HG03039 (cell line): Measurements from ENCODE around the gene DZIP3.
"Not testable (repeated sequence)": the region's sequence is repeated elsewhere in the genome, so short reads cannot be mapped to it uniquely, and the experiment has no call there.

Experiments used
- ATAC-seq: cut with Tn5 transposase; IDR thresholded peaks from one replicate; pipeline ENCODE4 v1.9.1; 2021; ENCODE audit warnings: mild to moderate bottlenecking, moderate library complexity; ENCODE audit not compliant: unreplicated experiment

DZIP3 gene

DNA sequence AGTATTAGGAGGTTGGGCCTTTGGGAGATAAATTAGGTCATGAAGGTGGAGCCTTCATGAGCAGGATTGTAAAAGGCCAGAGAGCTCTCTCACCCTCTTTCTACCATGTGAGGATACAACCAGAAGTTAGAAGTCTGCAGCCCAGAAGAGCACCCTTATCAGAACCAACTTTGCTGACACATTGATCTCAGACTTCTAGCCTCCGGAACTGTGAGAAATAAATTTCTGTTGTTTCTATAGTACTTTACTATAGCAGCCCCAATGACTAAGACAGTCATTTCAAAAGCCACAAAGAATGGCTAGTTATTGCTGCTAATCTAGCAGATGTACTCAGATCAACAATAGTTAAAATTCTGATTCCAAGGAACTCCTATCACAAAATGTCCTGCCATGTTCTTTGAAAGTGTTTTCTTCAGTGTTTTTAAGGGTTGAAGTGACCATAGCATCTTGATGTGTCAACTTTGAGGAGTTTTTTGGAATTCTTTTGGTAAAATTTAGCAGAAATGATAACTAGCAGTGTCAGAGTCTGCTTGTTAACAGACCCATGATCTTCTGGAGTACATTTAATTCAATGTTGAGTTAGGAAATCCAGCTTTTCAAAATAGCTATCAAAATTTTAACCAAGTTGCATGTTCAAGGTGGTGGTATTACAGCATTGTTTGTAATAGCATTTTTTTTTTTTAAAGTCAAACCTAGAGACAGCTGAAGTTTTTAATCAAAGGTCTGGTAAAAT, 10.3 kb downstream of the DZIP3 start:
- no peak for ATAC-seq

DNA sequence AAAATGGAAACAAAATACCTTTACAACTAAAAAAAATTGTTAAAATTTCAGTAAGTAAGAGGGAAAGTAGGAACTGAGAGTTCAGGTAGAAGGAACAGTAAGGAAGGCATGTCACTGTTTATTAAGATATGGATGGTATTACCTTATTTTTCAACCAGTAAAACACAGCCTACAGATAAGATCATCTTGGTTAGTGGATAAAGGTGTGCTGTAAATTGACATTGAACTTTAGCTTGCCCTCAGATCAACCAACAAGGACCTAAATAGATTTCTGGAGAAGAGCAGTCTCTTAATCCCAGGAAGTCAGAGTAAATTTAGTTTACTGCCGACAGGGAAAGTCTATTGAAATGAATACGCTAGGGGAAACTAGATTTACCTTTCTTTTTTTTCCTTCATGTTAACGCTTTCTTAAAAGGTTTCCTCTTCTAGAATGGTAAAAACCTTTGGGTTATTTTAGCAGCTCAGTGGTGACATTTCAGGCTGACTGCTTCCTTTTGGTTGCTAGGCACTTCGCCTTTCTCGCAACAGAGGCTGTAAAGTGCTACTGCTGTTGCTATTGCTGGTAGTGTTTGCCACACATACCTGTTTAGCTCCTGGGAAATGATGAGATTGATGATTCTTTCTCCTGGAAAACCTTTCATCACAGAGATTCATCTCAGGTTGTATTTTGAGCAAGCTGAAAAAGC, 12.9 kb downstream of the DZIP3 start:
- ATAC-seq, result peak; percentile 55

DNA sequence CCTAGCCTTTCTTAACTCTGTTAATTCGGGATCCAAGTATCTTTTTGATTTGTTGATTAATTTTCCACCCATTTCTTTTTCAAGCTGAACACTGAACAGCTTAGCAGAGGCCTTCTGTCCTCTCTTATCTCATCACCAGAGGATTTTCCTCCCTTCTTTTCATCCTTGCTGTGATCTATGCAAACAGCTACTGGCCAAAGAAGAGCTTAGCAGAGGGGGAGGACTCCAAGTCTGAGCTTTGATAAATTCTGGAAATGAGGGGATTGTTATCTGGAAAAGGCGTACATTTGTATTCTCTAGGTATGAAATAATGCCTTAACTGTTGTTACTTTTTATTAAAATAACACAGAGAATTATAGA, 13.4 kb downstream of the DZIP3 start:
- ATAC-seq, result no peak

DNA sequence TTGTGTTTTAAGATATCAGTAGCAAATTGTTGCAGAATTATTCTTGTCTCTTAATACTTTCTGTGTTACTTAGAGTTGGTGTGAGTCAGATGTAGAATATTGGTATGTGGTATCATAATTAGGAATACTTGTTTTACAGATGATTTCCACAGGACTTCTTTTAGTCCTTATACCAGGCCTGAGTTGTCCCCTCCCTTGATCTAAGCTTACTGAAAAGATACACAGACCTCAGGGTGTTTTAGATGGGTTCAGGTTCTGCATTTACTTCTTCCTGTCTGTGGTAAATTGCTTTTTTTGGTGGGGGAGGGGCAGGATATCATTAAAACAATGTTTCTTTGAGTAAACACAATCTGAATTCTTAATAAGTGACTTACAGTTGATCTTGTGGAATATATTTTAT, 14.2 kb downstream of the DZIP3 start:
- no peak for ATAC-seq

DNA sequence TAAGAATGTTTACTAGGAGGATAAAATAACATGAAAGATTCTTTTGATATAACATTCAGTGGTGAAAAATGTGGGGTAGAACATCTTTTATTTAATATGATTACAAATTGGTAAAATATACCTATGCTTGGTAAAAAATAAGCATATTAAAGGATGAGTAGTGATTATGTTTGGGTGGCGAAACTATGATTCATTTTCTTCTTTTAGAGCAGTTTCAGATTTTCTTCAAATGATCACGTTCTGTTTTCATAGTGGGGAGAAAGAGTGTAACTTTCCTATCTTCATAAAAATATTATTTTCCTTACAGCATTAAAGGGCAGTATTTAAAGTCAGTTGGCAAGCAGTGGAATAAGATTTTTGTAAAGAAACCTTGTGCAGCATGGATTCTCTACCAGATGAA, 15.5 kb downstream of the DZIP3 start:
- ATAC-seq, result no peak

DNA sequence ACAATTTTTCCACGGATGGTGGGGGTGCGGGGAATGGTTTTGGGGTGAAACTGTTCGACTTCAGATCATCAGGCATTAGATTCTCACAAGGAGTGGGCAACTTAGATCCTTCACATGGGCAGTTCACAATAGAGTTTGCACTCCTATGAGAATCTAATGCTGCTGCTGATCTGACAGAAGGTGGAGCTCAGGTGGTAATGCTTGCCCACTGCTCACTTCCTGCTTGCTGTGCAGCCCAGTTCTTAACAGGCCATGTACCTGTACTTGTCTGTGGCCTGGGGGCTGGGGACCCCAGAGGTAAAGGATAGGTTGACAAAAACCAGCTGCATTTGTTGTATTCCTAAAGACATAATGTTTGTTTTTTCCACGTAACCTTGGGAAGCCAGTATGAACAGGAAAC, 16.0 kb downstream of the DZIP3 start:
- ATAC-seq, result no peak

DNA sequence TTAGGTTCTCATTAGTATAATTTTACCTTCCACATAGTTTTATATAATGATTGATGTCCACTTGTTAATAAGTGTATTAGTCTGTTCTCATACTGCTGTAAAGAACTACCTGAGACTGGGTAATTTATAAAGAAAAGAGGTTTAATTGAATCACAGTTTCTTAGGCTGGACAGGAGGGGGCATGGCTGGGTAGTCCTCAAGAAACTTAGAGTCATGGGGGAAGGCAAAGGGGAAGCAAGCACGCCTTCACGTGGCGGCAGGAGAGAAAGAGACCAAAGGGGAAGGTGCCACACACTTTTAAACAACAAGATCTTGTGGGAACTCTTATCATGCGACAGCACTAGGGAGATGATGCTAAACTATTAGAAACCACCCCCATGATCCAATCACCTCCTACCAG, 19.2 kb downstream of the DZIP3 start:
- no peak for ATAC-seq

DNA sequence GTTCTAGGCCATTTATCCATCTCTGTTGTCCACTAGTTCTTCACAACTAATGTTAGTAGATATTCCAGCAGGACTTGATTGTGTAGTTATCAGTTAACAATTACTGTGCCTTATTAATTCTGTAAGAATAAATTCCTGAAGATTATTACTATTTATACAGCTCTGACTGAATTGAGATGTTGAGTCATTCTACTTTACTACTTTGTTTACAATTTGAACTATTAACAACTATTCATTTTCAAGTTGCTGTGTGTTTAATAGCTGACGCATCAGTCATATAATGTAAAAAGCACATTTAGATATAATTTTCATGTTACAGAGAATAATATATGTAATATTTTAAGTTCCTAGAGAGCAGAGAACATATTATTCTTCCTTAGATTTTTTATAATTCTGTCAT, 21.1 kb downstream of the DZIP3 start:
- no peak for ATAC-seq

DNA sequence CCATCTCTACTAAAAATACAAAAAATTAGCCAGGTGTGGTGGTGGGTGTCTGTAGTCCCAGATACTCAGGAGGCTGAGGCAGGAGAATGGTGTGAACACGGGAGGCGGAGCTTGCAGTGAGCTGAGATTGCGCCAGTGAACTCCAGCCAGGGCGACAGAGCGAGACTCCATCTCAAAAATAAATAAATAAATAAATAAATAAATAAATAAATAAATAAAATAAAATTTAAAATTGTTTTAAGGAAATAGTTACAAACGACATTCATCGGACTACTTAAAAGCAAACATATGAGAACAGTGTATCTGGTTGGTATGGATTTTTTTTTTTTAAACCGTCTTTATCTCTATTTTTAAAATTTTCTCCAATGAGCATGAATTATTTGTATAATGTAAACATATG, 26.6 kb downstream of the DZIP3 start:
- ATAC-seq, result not testable (repeated sequence)

DNA sequence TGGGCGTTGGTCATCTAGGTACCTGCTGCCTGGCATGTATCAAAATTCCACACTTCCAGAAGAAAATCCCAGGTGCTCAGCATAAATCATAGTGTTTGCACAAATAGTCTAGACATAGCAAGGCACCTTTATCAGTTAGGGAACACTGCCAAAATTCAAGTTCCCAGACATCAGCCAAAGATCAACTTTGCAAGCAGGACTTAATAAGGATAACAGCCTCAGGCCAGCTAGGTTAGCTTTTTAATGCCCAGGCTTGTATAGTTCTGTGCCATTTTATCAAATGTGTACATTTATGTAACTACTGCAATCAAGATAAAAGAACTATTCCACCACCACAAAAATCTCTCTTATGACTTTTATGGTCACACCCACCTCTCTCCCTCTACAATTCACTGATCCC, 30.7 kb downstream of the DZIP3 start:
- ATAC-seq, result no peak

DNA sequence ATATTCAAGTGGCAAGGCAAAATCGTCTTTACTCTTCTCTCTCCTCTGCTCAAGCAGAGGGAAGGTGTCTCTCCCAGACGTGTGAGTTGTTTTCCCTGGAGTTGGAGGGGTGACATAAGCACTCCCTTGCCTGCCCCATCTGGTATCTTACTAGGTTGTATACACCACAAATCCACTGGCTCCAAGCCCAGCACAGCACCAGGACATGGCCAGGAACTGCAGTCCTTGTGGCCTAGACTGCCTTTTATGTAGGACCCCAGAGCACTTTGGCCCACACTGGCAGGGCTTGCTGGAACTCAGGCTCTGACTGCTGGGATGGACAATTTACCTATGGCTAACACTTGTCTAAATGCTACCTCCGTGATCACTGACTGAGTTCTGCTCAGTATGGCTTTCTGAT, 34.0 kb downstream of the DZIP3 start:
- ATAC-seq, result no peak

DNA sequence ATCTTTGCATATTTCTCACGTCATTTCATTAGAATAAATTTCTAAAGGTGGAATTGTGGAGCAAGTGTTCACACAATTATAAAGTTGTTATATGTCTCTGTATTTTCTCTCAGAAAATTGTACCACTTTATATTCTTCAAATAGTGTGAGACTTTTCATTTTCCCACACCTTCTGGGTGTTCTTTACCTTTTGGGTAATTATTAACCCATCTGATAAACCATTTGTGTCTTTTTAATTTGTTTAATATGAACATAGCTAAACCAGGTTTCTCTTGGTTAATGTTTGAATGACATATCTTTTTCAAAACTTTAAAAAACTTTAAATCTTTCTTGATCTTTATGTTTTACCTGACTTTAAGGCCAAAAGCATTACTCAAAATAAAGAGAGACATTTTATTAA, 40.5 kb downstream of the DZIP3 start:
- no peak for ATAC-seq

DNA sequence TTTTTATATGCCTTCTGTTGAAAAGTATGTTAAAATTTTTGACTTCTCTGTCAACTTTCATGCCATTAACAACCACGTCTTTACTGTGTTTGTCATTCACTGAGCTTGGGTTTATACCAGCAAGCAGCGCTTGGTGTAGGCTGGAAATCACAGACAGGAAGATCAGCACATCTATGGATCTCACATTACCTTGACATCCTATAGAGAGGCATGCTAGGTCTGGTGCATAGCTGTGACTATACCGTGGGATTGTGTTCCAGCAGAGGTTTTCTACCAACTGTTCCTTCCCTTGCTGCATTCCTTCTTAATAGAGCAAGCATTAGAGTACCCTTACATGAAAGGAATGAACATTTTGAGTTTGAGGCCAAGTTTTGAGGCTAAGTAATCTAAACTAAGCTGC, 53.0 kb downstream of the DZIP3 start:
- no peak for ATAC-seq

DNA sequence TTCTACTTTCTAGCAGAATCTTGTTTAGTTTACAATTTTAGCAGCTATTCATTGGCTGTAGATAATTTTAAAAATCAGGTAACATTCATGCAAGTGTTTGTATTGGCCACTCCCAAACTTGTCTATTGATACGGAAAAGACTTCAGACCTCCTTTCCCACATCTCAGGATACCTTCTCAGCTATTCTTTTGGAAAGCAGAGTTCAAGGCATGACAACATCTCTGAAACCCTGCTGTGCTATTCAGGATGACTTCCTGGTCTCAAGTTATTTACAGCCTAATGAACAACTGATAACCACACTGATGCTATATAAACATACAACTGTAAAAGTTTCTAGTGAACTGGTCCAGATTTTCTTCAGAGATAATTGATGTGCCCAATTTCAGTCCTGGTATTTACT, 55.8 kb downstream of the DZIP3 start:
- ATAC-seq, result no peak

DNA sequence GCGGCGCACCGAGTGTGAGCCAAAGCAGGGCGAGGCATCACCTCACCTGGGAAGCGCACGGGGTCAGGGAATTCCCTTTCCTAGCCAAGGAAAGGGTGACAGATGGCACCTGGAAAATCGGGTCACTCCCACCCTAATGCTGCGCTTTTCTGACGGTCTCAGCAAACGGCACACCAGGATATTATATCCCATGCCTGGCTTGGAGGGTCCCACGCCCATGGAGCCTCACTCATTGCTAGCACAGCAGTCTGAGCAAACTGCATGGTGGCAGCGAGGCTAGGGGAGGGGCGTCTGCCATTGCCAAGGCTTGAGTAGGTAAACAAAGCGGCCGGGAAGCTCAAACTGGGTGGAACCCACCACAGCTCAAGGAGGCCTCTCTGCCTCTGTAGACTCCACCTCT, 66.1 kb downstream of the DZIP3 start:
- not testable (repeated sequence) for ATAC-seq

DNA sequence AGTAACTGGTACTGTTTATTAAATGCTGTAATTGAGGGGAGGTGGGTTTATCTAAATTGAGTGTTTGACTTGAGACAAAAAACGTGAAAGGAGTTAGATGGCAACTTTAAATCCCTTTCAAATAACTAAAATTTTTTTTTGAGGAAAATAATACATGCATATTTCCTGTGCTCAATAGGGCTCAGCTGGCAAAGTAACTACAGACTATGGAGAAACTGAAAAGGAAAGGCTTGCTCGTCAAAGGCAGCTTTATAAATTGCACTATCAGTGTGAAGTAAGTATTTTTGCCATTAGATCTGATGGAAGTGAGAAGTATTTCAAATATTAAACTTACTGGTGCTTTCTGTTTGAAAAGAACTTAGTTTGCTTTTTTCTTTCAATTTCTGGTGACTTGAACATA, 72.2 kb downstream of the DZIP3 start:
- ATAC-seq, result no peak

DNA sequence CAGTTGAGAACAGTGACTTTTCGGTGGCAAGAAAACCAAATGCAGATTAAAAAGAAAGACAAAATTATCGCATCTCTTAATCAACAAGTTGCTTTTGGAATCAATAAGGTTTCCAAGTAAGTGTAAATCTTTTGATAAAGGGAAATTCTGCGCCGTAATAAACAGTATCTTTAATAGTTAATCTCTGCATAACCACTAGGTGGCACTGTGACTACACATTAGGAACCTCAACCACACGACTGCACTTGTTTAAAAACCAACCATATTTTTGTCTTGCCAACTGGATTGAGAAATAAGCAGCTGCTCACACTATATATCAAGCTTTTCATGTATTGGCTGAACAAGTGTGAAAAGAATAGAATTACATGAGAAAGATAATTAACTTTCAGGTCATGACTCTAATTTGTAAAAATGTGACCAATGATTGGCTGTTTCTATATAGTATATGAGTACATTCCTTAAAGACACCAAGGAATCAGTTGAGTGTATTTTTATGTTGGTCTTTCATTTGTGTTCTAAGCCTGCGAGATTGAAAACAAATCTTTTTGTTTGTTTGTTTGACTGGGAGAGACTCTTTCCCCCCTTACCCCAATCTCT, 72.7 kb downstream of the DZIP3 start:
- ATAC-seq, result no peak

DNA sequence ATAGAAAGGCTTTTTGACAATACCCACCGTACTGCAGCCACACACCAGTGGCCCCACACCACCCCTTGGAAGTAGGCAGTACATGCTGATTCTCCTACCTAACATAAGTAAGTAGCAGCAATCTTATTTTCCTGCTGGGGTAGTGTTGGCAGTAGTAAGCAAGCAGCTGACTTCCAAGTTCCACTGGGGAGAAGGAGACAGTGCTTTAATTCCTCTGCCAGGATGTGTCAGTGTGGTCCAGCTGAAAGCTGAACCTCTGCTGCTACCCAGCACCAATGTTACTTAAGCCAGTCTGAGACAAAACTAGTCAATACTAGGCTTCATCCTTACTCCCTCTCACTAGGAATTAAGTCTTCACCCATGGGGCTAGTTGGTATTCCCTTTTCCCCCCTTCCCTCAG, 74.7 kb downstream of the DZIP3 start:
- no peak for ATAC-seq

DNA sequence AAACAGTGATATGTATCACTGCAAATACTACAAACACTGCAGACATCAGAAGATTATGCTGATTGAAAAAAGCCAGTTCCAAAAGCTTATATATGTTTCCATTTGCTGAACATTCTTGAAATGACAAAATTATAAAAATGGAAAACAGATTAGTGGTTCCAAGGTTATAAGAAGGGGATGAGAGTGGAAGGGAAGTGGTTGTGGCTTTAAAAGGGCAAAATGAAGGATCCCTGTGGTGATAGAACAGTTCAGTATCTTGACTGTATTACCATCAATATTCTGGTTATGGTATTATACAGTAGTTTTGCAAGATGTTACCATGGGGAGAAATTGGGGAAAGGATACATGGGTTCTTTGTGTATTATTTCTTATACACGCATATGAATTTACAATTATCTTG, 77.8 kb downstream of the DZIP3 start:
- ATAC-seq, result no peak

DNA sequence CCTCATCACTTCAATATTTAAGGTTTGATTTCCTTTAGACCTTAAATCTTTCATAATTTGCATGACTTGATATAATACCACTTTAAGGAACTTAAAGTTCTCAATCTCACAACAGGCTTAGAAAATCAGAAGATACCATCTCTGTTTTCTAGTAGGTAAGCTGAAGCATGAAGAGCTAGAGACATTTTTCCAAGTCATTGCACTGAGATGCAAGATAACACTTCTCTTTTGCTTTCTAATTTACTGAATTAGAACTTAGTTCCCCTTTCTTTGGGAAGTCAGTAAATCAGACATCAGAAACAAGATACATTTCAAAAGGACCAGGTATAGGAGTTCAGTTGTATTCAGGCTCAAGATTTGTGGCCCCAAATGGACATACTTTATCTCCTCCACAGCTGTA, 79.7 kb downstream of the DZIP3 start:
- no peak for ATAC-seq

DNA sequence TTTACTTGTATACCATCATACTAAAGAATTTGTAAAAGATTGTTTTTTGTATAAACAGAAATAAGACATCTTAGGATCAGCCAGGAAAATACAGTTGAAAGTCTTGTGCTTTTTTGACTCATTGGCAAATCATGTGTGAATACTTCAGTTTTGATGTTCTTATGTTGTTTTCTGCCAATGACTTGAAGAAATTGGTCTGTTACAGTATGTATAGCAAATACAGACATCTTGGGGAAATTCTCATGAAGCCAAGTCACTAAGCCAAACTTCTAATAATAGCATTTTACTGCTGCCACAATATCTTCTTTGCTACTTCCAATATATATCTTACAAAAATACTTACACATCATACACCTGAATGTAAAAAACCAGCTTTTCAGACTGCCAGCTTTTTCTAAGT, 83.2 kb downstream of the DZIP3 start:
- no peak for ATAC-seq

DNA sequence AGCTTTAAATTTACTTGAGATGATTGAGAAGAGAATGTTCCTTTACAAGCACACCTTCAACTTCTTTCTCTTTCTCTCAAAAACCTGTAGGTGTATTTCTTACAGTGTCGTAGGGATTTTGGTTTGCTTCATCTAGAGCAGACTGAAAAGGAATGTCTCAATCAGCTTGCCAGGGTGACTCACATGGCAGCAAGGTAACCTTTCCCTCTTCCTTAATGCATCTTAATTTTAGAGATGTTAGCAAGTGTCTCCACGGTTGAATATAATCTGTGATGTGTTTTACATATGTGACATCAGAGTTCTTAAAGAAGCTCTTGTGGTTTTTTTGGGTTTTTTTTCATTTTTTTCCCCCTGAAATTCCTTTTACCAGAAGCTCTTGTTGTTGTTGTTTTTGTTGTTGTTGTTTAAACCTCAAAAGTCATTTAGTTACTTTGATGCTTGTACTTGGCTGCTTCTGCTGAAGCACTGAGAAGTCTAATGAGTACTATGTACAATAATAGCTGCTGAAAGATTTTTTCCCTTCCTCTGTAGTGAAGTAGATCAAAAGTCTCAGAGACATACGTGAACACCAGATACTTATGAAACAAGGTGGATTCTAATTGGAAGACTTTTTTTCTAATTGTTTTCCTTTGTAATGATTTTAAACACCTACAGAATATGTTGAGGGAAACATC, 84.6 kb downstream of the DZIP3 start:
- ATAC-seq, result no peak
